HCT116 (cell line): ENCODE measurements around the gene UMPS. TPM values are rescaled to one million over a fixed set of nuclear protein-coding genes. Genes with fewer than 3 reads are reported as not detected.

Source experiments
- ATAC-seq: fragments of 200-7000 bp; cut with Tn5 transposase; 2 replicates; pipeline ENCODE4 v1.9.1; 2020; ENCODE audit warnings: mild to moderate bottlenecking, moderate library complexity
- BruUV-seq: library from RNA; stranded (reverse); fragments of 400-500 nt; replicated peaks from 2 replicates; lab custom pipeline; 2021; lab: Mats Ljungman, UMichigan
- CTCF ChIA-PET: fragments of 300-600 bp; sonication (Branson Sonifier 250); formaldehyde crosslinking; loops from one replicate; lab custom pipeline; 2021; ENCODE audit warnings: antibody characterized with exemption; lab: Charles Lee
- POLR2A ChIA-PET: fragments of 300-600, 350-600 bp; sonication (Branson Sonifier 250); formaldehyde crosslinking; loops from one replicate; lab custom pipeline; 2021; ENCODE audit warnings: antibody characterized with exemption; lab: Charles Lee
- RAD21 ChIA-PET, 2 experiments: fragments of 300-600 bp; sonication (Branson Sonifier 250); formaldehyde crosslinking; loops; one replicate each; lab custom pipeline; 2023; ENCODE audit warnings: low total read pairs in 2 of 2; ENCODE audit not compliant: uncharacterized antibody in 2 of 2, unreplicated experiment in 2 of 2, low non-redundant PET in 1 of 2; lab: Charles Lee
- DNase-seq: peaks from one replicate; pipeline ENCODE4 v3.0.0-alpha.2; 2010; ENCODE audit warnings: low read depth, low spot score
- H2AFZ ChIP-seq: fragments of 200-600 bp; shearing (Covaris generic), sonication (generic); 2 replicates; pipeline ENCODE4 v1.6.1; 2017; ENCODE audit warnings: low read depth, mixed run types, mixed read lengths, antibody characterized with exemption, low read length; ENCODE audit not compliant: poor library complexity, severe bottlenecking
- H3K27ac ChIP-seq: 2 replicates; pipeline ENCODE4 v1.5.1; 2012; ENCODE audit warnings: low read depth, low read length
- H3K27me3 ChIP-seq: fragments of 200-600 bp; sonication (generic); 2 replicates; pipeline ENCODE4 v1.6.1; 2016; ENCODE audit warnings: mixed run types, low read length, mixed read lengths; ENCODE audit not compliant: insufficient read depth
- H3K36me3 ChIP-seq, 2 experiments: fragments of 200-500 bp in 1 of 2; fragments of 200-600 bp in 1 of 2; sonication (Bioruptor generic) in 1 of 2; sonication (generic) in 1 of 2; 2 replicates each; pipeline versions ENCODE4 v1.5.1 to v1.6.1; 2014 to 2016; ENCODE audit warnings: low read length in 2 of 2, inconsistent platforms in 1 of 2, mixed read lengths in 1 of 2, mixed run types in 1 of 2; ENCODE audit not compliant: insufficient read depth in 2 of 2, control insufficient read depth in 1 of 2
- H3K4me1 ChIP-seq, 2 experiments: fragments of 200-600 bp in 1 of 2; sonication (generic) in 1 of 2; 2 replicates each; pipeline versions ENCODE4 v1.5.1 to v1.6.1; 2012 to 2017; ENCODE audit warnings: low read length in 2 of 2, inconsistent platforms in 1 of 2, mild to moderate bottlenecking in 1 of 2, mixed read lengths in 1 of 2, mixed run types in 1 of 2, moderate library complexity in 1 of 2; ENCODE audit not compliant: insufficient read depth in 2 of 2, control insufficient read depth in 1 of 2
- H3K4me2 ChIP-seq: fragments of 200-600 bp; sonication (generic); 2 replicates; pipeline ENCODE4 v1.6.1; 2017; ENCODE audit warnings: mixed run types, low read length, mixed read lengths
- H3K4me3 ChIP-seq, 2 experiments: fragments of 200-600 bp in 1 of 2; sonication (generic) in 1 of 2; replicated peaks in 1 of 2; 2 replicates each; pipeline ENCODE4 v1.5.1; 2011 to 2016; ENCODE audit warnings: low read length in 2 of 2, control low read depth in 1 of 2, low read depth in 1 of 2, mild to moderate bottlenecking in 1 of 2, mixed read lengths in 1 of 2, mixed run types in 1 of 2
- H3K79me2 ChIP-seq: fragments of 200-600 bp; sonication (generic); 2 replicates; pipeline ENCODE4 v1.6.1; 2017; ENCODE audit warnings: mild to moderate bottlenecking, mixed run types, low read length, moderate library complexity, mixed read lengths; ENCODE audit not compliant: insufficient read depth
- H3K9ac ChIP-seq: fragments of 200-600 bp; sonication (generic); 2 replicates; pipeline ENCODE4 v1.6.1; 2016; ENCODE audit warnings: low read length, mixed read lengths
- H3K9me2 ChIP-seq: fragments of 200-600 bp; sonication (generic), shearing (Covaris generic); 2 replicates; pipeline ENCODE4 v1.6.1; 2017; ENCODE audit warnings: mixed run types, mild to moderate bottlenecking, moderate library complexity; ENCODE audit not compliant: insufficient read depth
- H3K9me3 ChIP-seq, 2 experiments: fragments of 200-500 bp in 1 of 2; fragments of 200-600 bp in 1 of 2; sonication (Bioruptor generic) in 1 of 2; sonication (generic) in 1 of 2; 2 replicates each; pipeline ENCODE4 v1.6.1; 2014 to 2017; ENCODE audit warnings: low read length in 2 of 2, mixed read lengths in 2 of 2, inconsistent platforms in 1 of 2, low read depth in 1 of 2, mild to moderate bottlenecking in 1 of 2, mixed run types in 1 of 2, moderate library complexity in 1 of 2; ENCODE audit not compliant: control insufficient read depth in 1 of 2, insufficient read depth in 1 of 2
- H4K20me1 ChIP-seq: fragments of 200-600 bp; sonication (generic), shearing (Covaris generic); 2 replicates; pipeline ENCODE4 v1.6.1; 2017; ENCODE audit warnings: mixed run types, mild to moderate bottlenecking, moderate library complexity; ENCODE audit not compliant: insufficient read depth
- CEBPB ChIP-seq: IDR thresholded peaks from 2 replicates; pipeline ENCODE4 v1.6.1; 2012; ENCODE audit warnings: low read depth
- EGR1 ChIP-seq: IDR thresholded peaks from 2 replicates; pipeline ENCODE4 v1.6.1; 2012; ENCODE audit warnings: low read depth
- EZH2 ChIP-seq: fragments of 200-600 bp; sonication (generic); IDR thresholded peaks from 2 replicates; pipeline ENCODE4 v1.6.1; 2017; ENCODE audit warnings: antibody characterized with exemption, mixed run types
- FOSL1 ChIP-seq: IDR thresholded peaks from 2 replicates; pipeline ENCODE4 v1.6.1; 2012; ENCODE audit warnings: low read depth
- JUND ChIP-seq: IDR thresholded peaks from 2 replicates; pipeline ENCODE4 v1.6.1; 2012
- MAX ChIP-seq: IDR thresholded peaks from 2 replicates; pipeline ENCODE4 v1.6.1; 2012
- POLR2A ChIP-seq: IDR thresholded peaks from 2 replicates; pipeline ENCODE4 v1.7.0; 2011; ENCODE audit warnings: borderline replicate concordance; ENCODE audit not compliant: insufficient read depth, insufficient read length; ENCODE audit errors: extremely low read depth
- POLR2AphosphoS5 ChIP-seq: IDR thresholded peaks from 2 replicates; pipeline ENCODE4 v1.6.1; 2011; ENCODE audit warnings: mild to moderate bottlenecking, low read depth, low read length, moderate library complexity
- RAD21 ChIP-seq: IDR thresholded peaks from 2 replicates; pipeline ENCODE4 v1.6.1; 2012; ENCODE audit warnings: low read depth, mild to moderate bottlenecking
- TCF7L2 ChIP-seq: IDR thresholded peaks from 2 replicates; pipeline ENCODE4 v1.7.0; 2011; ENCODE audit warnings: borderline replicate concordance, inconsistent platforms; ENCODE audit not compliant: insufficient read depth, insufficient read length; ENCODE audit errors: extremely low read depth
- YY1 ChIP-seq: IDR thresholded peaks from 2 replicates; pipeline ENCODE4 v1.6.1; 2011; ENCODE audit warnings: low read length, low read depth, moderate library complexity, mild to moderate bottlenecking; ENCODE audit not compliant: insufficient replicate concordance; ENCODE audit errors: extremely low read depth
- ZBTB33 ChIP-seq: IDR thresholded peaks from 2 replicates; pipeline ENCODE4 v1.6.1; 2011; ENCODE audit warnings: mild to moderate bottlenecking, low read length, moderate library complexity; ENCODE audit not compliant: insufficient replicate concordance; ENCODE audit errors: extremely low read depth
- ZFX ChIP-seq: fragments of 450-650 bp; IDR thresholded peaks from 2 replicates; pipeline ENCODE4 v1.6.1; 2017
- ZNF274 ChIP-seq: fragments of 200-500 bp; sonication (Bioruptor generic); IDR thresholded peaks from 2 replicates; pipeline ENCODE4 v1.6.1; 2014; ENCODE audit warnings: mild to moderate bottlenecking, low read depth, low read length, inconsistent platforms
- intact Hi-C: fragments of 100-400 bp; cut with micrococcal nuclease; formaldehyde crosslinking; loops from 2 replicates; pipeline ENCODE4 v1.10.0; 2022
- total RNA-seq: library from RNA; stranded (reverse); gene quantifications from one replicate; pipeline ENCODE4 v1.2.1, GENCODE V29; 2021; ENCODE audit not compliant: unreplicated experiment

The UMPS gene
- total RNA-seq, 1 experiment from 2014 or later: 41.3 TPM

- Histone ChIP-seq H3K4me1 (peaks cover 0 to 6% of the 10 kb centered on the region in 2 experiments; a peak in 1 of 4 replicates), H3K9me2 (no peaks in the 10 kb centered on the region), H3K9ac (no peak overlapping the region), H3K36me3 (peaks cover 0 to 3% of the 10 kb centered on the region in 2 experiments; a peak in 1 of 4 replicates), H3K79me2 (no peaks in the 10 kb centered on the region), H4K20me1 (no peaks in the 10 kb centered on the region), H3K4me2 (no peak overlapping the region), H3K9me3 (no peaks in the 10 kb centered on the region), H3K27ac (no peak overlapping the region), H3K27me3 (no peaks in the 10 kb centered on the region), H3K4me3 (no peak overlapping the region), H2AFZ (no peak overlapping the region)
- CTCF ChIA-PET: no interaction called here
- intact Hi-C loops: loop anchor here (10.0 kb wide), 1 partner anchor 202 kb away; no protein-coding TSS in a partner anchor
- POLR2A ChIA-PET: no interaction called here
- RAD21 ChIA-PET: no interaction called here
- no TSS peak for BruUV-seq
- no peak for TF ChIP-seq ZFX
- TF ChIP-seq JUND: no peak
- TF ChIP-seq ZBTB33: no peak
- no peak for TF ChIP-seq RAD21
- TF ChIP-seq EZH2: no peak
- TF ChIP-seq FOSL1: no peak
- no peak for TF ChIP-seq POLR2AphosphoS5
- no peak for TF ChIP-seq YY1
- no peak for TF ChIP-seq MAX
- no peak for TF ChIP-seq EGR1
- no peak for TF ChIP-seq TCF7L2
- no peak for TF ChIP-seq CEBPB
- TF ChIP-seq ZNF274: no peak
- TF ChIP-seq POLR2A: no peak
- no peak for DNase-seq
- ATAC-seq: no peak
These were observed 36.2 kb downstream of the UMPS start for GRCh38 chr3:124766113-124767095.
